ENCODE results near the gene CACNA1S.

The CACNA1S gene

DNA sequence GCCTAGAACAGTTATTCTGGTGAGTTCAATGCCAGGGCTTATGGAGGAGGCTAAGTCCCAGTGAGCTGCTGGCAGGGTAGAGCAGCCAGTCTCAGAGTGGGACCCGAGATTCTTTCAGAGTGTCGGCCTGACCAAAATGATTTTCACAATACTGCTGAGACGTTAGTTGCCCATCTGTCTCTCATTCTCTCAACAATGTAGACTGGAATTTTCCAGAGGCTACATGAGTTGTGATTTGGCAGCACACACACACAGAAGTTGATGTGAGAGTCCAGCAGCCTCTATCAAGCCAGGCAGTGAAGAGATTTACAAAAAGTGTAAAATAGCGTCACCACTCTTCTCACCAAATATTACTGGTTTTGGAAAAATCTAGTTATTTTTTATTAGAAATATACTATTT is 21.7 kb downstream of the CACNA1S start:
- no peak for FAIRE-seq

DNA sequence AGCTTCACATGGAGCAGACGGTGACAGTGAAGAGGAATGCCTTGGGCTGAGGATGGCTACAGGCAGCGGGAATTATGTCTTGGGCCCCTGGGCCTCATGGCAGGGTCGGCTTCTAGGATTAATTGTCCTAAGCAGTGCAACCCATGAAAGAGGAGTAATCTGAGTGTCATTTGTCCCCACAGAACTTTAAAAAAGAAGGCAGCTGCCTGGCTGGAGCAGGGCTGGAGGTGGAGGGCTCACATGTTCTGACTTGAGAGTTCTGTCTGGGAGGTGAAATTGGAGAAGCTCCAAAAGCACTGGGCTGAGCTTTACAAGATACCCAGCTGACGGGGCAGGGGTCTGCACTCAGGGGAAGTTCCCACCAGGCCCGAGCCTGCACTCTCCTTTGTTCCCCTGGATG is 22.6 kb downstream of the CACNA1S start:
- FAIRE-seq = no peak

DNA sequence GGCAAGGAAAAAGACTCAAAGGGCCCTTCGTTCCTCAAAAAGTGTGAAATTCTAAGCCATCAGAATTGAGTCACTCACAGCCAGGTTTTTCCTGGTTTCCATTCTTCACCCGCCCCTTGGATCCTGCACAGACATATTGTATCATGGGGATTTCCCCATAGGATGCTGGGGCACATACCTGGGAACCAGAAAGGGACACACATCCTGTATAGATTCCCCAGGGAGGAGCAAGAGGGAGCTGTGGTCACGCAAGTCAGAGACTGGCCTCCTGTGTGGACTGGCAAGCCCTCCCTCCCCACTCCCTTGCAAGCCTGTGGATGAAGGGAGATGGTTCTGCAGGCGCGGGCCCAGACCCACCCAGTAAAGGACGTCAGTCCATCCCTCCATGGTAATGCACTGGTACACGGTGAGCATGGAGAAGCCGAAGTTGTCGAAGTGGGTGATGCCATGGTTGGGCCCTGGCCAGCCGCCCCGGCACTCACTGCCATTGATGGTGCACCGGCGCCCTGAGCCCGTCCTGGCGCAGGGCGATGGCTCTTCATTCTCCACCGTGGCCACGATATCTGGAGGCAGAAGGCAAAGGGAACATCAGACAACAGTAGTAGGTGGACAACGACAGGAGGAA is 23.2 kb downstream of the CACNA1S start:
- FAIRE-seq = no peak

DNA sequence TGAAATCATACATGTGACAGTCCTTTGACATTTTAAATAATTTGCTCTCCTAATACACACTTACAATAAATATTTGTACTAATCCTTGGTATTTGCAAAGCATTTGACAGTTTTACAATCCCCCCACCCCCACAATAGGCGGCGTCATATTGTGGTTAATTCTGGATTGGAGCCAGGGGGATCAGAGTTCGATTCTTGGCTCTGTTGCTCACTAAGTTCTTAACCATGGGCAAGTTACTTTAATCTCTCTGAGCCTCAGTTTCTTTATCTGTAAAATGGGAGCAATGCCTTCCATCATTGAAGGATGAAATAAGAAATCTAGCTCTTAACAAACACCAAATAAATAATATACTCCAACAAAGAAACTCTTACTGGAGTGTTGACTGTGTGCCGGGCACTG is 23.8 kb downstream of the CACNA1S start:
- no peak for FAIRE-seq

DNA sequence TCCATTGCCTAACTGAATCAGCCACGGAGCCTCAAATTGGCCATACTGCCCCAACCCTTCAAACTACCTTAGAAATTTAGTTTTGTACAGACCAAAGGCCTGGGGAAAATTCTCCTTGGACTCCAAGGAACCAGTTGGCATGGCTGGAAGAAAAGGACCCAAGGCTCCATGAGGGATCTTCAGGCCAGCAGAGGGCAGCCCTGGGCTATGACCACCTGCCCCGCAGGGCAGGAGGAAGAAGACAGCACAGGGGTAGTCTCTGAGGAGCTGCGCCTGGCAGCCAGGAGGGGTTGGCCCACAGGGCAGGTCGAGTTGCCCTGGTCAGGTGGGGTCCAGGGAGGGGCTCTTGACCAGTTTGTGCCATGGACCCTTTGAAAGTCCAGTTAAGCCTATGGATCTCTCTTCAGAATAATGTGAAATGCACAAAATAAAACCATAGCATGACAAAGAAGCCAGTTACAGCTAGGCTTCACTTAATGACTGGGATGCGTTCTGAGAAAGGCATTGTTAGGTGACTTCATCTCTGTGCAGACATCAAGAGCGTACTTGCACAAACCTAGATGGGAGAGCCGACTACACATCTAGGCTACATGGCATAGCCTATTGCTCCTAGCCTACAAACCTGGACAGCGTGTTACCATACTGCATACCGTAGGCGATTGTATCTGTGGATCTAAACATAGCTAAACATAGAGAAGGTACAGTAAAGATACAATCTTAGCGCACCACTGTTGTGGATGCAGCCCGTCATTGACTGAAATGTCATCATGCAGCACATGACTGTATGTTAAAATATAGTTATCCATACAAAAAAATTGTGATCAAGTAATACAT is 26.1 kb downstream of the CACNA1S start:
- no peak for FAIRE-seq

DNA sequence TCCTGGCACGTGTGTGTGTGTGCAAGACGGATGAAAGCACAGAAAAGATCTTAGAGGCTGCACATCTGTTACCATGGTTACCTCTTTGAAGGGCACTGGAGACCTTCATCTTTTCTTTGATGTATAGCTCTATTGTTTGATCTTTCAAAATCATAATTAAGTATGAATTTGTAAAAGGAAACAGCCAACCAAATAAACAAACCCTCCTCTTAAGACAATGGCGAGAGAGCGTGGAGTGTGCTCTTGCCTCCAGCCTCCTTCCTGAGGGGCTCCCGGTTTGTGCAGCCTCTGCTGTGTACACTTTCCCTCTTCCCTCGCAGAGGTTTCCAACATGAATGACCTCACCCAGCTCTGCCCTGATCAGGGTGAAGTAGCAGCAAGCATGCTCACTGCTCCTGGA is 27.9 kb downstream of the CACNA1S start:
- FAIRE-seq = no peak

DNA sequence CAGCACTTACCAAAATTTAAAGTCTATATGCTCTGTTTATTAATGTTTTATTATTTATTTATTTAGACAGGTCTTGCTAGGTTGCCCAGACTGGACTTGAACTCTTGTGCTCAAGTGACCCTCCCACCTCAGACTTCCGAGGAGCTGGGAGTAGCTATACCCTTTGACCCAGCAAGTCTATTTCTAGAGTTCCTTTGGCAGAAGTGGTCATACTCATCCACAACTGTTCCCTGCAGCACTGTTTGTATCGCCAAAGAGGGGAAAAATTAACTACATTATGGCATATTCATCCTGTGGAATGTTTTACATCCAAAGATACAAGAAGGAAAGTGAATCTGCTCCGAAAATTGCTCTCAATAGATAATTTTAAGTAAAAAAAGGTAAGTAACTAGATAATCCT is 28.5 kb downstream of the CACNA1S start:
- FAIRE-seq = no peak

DNA sequence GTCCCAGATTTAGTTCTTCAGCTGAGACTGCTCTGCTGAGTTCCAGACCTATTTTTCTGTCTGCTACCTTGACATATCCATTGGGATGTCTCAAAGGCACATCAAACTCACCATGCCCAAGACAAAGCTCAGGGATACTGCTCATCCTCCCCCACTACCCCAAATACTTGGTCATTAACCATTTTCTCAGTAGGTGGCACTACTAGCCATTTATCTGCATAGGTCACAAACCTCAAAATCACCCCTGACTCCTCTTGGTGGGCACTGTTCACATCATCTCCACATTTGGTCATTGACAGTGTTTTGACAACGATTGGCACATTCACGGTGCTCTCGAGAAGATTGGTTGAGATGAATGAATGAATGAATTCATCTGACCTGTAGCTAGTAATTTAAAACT is 32.1 kb downstream of the CACNA1S start:
- FAIRE-seq = no peak

DNA sequence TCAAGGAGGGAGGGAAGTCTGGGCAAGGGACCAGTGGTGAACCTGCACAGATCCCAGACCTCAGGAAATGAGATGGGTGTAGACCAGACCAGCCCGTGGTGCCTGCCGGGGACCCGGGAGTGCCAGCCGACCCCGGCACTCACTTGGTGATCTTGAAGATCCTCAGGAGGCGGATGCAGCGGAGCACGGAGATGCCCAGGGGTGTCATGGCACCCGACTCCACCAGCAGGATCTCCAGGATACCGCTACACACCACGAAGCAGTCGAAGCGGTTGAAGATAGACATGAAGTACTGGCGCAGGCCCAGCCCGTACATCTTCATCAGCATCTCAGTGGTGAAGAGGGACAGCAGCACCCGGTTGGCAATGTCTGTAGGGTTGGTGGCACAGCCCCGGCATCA is 34.5 kb downstream of the CACNA1S start:
- FAIRE-seq = no peak

DNA sequence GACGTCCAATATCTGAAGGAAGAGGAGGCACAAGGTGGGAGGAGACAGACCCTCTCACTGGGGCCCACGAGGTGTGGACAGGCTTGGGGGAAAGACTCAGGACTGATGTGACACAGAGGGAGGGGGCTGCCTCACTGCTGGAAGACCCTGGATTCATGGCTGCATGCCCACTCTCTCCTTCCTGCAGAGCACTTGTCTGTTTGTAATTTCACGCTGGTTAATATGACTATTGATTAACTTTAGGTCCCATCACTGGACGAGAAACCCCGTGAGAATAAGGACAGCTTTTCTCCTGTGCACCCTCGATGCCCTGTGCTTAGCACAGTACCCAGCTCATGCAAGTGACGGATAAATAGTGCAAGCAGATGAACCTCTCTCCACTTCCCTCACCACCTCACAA is 35.1 kb downstream of the CACNA1S start:
- no peak for FAIRE-seq

DNA sequence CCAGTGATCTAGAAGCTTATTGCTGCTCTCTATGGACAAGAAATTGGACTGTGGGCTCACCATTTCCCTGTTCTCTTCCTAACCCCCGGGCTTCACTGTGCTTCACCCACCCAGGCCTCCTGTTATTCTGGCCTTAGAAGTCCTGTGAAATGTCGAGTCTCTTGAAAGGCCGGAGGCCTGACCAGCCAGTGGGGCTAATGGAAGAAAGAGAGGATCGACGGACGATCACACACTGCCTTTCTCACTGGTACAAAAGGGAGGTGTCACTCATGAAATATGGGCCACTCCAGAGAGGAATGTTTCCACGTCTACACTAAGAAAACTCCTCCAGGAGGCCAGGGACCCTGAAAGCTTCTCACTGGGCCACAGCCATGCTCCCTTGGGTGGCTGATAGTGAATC is 36.1 kb downstream of the CACNA1S start:
- no peak for FAIRE-seq

DNA sequence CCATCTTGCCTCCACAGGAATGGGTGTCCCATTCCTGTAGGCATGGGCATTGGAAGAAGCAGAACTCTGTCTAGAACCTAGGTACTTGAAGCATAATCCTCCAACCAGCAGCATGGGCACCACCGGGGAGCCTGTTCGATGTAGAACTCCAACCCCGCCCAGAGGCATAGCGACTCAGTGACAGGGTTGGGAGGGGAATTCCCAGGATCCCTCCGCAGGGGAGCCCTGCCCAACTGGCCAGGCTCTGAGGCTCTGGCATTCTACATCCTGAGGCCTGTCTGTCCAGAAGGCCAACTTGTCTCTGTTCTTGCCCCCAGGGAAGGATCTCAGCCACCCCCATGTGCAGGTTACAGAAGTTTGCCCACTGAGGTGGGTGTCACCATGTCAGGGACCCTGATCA is 38.2 kb downstream of the CACNA1S start:
- no peak for FAIRE-seq

DNA sequence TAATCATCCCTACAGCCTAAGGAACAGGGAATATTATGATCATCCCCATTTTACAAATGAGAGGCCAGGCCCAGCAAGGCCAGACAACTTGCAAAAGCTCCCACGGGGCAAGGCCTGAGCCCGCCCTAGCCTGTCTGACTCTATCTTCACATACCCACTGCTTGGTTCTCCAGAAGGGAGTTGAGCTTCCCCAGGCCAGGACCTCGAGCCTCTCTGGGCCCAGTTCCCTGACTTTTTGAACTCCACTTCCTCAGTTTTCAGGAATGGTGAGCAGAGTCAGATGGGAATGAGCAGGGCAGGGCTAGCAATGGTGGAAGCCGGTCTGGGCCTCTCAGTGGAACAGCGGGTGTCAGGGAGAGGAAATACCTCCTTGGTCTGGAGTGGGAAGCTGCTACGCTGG is 39.3 kb downstream of the CACNA1S start:
- no peak for FAIRE-seq

DNA sequence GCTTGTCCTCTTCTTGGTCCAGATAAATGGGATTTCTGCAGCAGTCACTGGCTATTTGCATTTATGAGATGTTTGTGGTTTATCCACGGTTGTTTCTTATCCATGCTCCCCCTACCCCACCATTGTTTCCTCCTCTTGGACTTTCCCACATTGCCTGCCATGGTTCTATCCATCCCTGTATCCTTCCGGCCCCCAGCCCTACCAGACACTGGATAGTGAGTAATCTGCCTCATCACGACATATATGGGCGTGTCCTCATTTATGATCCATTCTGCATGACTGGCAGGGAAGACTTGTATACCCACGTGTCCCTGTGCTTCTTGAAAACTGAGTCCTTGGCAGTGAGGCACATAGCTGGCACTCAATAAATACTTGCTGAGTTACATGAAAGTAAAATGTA is 40.1 kb downstream of the CACNA1S start:
- FAIRE-seq = no peak

DNA sequence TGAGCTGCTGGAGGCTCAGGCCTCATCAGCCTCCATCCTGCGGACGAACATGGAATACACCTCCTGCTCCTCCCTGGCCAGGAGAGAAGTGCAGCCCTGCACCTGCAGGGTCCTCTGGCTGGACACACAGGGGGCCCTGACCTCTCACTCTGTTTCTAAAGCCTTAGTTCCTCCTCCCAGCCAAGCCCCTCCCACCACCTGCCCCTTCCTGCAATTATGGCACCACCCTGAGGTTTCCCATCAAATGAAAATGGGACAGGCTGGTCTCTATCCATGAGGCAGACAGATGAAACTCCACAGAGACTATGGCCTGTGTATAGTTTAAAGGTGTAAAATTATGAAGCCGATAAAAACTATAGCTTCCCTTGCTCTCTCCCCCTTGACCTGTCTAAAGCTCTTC is 42.6 kb downstream of the CACNA1S start:
- FAIRE-seq = no peak

DNA sequence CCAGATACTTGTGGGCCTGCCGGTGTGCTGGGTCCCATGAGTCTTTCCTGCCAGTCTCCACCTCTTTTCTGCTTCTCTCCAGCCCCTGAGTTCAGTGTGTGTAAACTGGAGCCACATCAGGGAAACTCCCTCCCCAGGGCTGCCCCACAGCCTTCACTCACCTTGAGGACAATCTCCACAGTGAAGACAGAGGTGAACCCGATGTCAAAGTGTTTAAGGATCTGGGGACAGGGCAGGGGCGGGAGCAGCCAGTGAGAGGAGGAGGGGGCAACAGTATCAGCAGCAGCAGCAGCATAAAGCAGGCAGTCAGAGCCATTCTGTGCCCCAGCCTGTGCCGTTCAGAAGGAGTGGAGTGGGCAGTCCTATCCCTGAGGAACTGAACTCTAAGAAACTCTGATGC is 43.2 kb downstream of the CACNA1S start:
- no peak for FAIRE-seq

DNA sequence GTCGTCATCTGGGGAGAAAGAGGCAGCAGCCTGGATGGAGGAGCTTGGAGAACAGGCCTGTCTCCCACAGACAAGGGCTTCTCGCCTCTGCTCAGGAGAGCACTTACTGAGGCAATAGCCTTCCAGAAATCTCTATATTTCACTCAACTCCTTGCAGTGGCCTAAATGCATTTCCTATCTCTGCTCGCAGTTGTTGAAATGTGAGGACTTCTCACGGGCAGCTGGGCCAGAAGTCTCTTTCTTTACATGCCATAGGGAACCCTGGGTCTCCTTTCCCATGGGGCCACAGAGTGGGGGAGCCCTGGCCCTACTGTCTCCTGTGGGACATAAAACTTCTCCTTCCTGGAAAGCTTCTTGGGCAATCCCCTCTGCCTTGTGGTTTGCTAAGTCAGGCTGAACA is 45.2 kb downstream of the CACNA1S start:
- FAIRE-seq = no peak

DNA sequence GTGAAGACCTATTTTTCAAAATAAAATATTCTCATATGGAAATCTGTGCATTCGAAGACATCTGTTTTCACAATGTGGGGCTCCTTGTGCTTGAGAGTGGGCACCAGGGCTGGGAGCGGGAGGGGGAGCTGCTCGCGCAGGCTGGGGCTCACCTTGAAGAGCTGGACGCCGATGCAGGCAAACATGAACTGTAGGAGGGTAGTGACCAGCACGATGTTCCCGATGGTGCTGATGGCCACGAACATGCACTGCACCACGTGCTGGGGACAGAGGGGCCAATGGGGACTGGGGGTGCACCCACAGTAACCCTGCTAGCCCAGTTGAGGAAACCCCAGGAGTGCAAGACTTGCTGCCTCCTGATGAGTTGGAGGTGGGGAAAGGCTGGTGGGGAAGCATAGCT is 46.5 kb downstream of the CACNA1S start:
- no peak for FAIRE-seq

DNA sequence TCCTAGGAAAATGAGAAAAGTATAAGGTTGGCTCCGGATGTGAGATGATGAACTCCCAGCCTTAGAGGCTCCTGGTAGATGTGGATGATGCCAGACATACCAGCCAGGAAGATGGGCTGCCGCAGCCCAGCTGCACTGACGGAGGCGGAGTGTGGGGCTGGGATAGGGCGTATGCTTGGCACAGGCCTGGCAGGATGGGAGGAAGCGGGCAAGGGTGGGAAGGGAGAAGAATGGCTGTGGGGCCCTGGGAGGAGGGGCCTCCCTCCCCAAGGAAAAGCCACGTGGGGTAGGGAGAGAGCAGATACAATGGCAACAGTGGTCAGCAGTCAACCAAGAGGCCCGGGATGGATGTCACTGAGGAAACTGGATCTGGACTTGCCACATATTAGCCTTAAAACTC is 47.4 kb downstream of the CACNA1S start:
- no peak for FAIRE-seq

DNA sequence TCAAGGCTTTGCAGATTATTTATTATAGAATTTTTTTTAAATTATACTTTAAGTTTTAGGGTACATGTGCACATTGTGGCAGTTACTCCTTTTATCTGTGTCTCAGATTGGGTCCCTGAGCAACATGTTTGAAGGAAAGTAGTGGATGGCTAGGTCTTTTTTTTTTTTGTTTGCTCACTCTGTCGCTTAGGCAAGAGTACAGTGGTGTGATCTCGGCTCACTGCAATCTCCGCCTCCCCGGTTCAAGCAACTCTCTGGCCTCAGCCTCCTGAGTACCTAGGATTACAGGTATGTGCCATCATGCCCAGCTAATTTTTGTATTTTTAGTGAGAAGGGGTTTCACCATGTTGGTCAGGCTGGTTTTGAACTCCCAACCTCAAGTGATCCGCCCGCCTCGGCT is 49.1 kb downstream of the CACNA1S start:
- FAIRE-seq = no peak

DNA sequence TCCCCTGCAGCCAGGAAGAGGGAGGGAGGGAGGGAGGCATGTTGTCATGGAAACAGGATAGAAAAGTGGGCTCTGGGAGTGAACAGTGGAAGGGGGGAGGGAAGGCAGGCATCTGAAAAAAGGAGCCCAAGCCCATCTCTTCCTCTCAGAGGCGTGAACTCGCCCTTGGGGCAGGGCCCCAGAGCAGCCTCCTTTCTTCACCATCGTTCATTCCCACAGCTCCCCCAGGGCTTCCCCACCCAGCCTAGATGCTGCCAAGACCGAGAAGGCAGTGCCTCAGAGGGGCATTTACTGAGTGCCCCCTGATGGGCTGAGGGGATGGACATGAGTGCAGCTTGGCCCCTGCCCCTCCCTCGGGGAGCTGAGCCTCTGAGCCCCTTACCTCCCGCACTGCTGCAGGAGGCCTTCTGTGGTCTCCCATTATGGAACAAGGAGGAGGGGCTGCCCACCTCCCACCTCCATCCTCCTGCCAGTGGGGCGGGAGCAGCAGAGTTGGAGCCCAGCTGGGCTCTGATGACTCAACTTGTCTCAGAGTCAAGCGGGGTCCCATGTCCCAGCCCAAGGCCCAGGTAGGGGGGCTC is 49.6 kb downstream of the CACNA1S start:
- FAIRE-seq = no peak

DNA sequence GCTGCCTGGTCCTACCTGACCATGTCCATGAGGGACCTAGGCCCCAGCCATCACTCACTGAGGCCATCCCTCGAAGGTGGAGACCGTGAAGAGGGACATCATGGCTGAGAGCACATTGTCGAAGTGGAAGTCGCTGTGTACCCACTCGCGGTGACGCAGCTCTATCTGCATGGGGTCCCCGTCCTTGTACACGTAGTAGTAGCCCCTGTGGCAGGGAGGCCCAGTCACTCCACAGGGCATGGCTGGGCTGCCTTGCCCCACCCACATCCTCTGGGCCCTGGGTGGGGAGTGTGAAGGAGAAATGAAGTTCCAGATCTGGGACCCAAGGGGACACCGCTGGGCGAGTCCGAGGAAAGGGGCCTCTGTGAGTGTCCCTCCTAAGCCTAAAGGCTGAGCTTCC is 50.3 kb downstream of the CACNA1S start:
- FAIRE-seq = no peak

DNA sequence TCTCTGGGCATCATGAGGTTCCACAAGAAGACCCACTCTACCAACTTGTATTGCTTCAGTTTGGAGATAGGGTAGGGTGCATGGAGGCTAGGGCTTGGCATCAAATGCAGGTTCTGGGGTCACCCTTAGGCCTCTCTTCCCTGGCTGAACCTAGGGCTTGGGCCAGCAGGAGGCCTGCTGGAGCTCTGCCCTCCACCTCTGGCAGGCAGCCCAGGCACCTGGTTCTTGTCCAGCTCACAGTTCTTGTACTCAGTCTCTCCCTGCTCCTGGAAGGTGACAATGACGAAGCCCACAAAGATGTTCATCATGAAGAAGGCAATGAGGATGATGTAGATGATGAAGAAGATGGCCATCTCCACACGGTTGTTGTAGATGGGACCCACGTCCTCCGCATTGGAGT is 51.2 kb downstream of the CACNA1S start:
- FAIRE-seq = no peak

DNA sequence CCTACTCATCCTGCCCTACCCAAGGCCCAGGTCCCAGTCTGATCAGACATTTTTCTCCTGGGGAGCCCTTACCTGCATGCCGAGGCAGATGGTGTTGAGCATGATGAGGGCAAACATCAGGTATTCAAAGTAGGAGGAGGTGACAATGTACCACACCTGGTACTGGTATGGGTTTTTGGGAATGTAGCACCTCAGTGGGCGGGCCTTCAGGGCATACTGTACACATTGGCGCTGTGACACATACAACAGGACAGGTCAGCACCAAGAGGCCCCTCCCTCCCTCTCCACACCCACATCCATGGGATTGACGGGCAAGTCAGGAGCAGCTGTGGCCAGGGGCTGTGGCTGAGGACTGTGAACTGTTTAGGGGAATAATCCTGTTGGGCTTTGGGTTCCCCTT is 51.6 kb downstream of the CACNA1S start:
- FAIRE-seq = no peak
